ENCODE measurements around the gene KIAA0513.

The KIAA0513 gene, protein sequence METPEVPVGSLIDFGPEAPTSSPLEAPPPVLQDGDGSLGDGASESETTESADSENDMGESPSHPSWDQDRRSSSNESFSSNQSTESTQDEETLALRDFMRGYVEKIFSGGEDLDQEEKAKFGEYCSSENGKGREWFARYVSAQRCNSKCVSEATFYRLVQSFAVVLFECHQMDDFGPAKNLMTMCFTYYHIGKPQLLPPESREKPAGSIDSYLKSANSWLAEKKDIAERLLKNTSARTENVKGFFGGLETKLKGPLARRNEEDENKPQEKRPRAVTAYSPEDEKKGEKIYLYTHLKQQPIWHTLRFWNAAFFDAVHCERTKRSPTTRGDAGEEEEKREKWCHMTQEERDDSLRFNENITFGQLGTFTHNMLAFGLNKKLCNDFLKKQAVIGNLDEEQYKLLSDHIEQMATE

DNA sequence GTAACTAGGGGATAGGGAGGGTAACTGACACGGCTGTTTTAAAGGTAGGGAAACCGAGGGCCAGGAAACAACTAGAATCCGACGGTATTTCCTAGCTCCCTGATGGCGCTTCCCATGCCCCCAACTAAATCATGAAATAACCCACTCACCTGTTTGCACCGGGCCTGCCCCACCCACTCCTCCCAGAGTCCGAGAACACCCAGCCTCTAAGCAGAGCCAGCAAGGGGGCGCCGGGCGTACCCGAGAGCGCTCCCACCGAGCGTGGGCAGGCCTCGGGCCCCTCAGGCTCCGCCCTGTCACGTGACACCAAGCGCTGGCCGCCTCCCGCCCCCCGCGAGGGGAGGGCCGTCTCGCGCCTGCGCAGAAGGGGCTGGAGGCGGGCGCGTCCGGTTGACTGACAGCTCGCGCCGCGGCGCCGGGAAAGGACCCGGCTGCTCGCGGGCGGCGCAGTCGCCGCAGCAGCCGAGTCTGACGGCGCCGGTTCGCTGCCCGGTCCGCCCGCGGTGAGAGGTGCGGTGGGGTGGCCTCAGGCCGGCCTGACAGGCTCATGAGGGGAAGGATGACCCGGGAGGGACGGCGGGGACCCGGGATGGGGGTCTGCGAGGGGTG is at the start of gene KIAA0513:
Gene KIAA0513 (plus strand): TSS at position 447 of the 609 bp plus-strand sequence. CDS start 39,277 bp downstream, outside the sequence.
- DNase-seq = peak; percentile 79 to 85

DNA sequence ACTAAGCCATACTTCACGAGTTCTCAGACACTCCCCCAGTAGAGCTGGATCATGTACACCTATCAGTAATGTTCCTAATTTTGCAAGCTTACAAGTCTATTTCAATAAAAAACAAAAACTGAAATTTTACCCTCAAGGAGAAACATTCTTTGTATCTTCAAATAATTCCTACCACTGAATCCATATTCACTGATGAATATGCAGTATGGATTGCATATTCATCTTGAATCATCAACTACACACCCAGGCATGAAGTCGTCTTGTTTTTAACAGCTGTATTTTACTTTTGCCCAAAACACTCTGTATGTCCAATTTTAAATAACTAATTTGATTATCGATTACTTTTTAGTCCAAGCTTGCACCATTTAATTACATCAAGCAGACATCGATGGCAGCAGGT is 48.1 kb upstream of the KIAA0513 start:
- DNase-seq = no peak

DNA sequence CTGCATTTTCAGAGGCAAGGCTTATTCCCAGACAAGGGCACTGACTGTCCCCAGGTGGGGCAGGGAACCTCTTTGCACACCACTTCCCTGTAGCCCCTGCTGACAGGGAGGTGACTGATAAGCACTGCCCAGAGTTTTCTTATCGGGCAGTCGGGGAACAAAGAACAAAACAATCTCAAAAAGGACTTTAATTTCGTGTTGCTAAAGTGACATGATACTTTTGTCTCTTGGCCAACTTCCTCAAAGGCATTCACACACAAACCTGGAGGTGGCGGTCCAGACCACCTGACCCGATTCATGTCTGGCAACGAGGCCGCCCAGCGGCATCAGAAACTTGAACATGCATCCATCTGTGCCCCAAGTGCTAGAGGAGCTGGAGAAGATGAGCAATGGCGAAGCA is 45.2 kb upstream of the KIAA0513 start:
- DNase-seq = no peak

DNA sequence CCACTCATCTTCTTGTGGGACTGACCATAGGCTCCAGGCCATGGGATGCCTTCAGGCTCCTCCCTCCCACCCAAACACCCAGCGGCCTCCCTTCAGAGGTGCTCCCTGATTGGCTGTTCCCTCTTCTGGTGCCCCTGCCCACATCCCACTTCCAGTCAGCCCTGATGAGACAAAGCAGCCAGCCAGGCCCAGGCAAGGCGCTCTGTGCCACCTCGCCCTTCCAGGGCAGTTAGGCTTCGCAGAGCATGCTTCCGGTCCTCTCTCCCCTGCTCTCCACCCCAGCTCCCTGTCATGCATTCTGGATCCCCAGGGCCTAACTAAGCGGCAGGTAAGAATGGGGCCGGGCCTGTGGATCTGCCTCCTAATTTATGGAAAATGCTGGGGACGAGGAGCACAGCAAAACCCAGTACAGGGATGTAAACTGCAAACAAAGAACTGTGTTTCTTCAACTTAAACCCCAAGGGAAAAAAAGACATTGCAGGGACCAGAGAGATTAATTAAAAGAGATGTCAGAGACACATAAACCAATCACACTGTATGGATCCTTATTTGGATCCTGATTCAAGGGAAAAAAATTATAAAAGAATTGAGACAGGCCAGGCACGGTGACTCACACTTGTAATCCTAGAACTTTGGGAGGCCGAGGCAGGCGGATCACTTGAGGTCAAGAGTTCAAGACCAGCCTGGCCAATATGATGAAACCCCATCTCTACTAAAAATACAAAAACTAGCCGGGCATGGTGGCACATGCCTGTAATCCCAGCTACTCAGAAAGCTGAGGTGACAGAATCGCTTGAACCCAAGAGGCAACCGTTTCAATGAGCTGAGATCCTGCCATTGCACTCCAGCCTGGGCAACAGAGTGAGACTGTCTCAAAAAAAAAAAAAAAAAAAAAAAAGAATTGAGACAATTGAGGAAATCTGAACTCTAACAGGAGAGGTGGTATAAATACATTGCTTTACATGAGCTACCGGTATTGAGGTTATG is 42.2 kb upstream of the KIAA0513 start:
- DNase-seq = no peak

DNA sequence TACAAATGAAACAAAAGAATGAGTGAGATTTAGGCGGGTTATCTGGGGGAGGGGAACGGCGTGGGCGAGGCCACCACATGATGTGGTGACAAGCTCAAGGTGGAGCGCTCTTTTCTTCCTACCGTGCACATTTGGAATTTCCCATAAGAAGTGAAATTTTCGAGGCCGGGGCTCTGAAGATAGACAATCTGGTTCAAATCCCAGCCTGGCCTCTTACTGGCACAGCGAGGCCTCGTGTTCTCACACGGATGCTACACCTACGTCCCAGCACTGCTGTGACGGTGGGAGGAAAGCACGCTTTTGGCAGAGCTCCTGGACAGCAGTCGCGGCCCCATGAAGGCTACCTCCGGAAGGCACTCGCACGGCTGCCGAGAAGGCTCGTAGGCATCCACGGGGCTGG is 41.5 kb upstream of the KIAA0513 start:
- DNase-seq = no peak

DNA sequence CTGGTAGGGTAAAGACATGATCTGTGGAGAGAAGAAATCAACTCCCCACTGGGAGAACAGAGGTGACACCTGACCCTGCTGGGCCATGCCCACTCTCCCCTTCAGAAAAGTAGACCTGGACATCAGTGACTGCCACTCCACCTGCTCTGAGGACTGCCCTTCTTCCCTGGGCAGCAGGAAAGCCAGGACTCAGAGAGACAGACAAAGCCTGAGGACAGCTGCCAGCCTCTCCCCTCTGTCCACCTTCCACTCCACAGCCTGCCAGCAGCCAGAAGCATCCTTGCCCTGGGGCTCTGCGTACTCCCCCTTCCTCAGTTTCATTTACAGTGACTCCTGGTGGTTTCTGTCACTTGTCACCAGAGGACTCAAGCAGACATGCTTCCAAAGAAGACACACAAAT is 40.7 kb upstream of the KIAA0513 start:
- no peak for DNase-seq

DNA sequence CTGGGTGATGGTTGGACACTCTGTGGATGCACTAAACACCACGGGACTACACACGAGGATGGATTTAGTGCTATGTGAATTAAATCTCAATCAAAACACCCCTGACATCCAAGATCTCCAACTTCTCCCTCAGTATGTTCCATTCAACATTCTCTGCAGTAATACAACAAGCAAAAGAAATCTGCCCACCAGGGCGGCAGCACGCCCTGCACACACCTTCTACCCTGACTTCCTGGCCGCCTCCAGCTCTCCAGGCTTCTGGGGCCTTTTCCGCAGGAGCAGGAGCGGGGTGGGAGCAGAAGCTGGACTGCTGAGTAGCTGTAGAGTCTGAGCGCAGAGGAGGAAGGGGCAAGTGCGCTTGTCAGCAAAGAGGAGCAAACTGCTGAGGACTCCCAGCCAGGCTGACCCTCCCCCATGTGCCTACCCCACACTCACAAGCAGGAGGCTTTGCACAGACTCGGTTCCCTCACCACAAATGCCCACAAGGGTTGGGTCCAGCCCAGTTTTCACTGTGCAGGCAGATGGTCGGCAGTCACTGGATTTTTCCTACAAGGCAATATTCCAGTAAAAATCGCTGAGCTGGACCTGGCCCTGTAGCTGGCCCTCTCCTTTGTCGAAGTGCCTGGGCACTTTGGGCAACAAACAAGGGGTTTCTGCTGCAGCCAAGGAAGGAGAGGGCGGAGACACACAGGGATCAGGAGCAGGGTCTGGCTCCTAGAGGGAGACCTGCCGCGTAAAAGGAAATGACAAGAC is 39.1 kb upstream of the KIAA0513 start:
- DNase-seq = no peak

DNA sequence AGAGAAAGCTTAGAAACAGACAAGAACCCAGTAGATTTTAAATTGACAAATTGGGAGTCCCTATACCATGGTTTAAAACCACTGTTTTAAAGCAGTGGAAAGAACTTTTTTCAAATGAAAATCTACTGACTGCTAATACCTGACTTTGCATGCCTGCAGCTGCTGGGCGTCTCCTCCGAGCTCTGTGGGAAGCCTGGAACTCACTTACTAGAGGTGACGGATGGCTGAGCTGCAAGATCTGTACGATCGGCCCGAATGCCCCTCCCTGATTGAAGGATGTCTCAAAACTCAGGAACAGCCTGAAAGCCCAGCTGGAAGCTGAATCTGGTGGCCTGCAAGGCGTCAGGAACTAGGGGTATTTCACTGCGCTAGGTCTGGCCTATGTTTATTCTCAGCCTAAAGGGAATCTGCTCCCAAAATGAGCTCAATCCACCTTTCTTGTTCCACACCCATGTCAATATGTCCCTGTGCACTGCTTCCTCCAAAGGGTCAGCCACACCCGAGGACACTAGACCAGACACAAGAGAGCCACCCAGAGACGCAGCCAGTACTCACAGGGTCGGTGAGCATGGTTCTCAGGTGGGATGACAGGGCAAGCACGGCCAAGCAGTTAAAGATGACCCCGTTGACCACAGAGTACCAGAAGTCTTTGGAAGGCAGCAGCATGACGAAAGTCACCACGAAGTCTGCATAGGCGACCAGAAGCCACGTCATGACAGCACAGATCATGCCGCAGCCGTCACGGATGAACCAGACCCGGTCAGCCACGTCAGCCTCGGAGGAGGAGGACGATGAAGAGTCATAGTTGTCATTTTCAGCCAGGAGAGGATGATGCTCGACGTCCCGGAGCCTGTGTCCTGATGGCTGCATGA is 37.6 kb upstream of the KIAA0513 start:
- no peak for DNase-seq

DNA sequence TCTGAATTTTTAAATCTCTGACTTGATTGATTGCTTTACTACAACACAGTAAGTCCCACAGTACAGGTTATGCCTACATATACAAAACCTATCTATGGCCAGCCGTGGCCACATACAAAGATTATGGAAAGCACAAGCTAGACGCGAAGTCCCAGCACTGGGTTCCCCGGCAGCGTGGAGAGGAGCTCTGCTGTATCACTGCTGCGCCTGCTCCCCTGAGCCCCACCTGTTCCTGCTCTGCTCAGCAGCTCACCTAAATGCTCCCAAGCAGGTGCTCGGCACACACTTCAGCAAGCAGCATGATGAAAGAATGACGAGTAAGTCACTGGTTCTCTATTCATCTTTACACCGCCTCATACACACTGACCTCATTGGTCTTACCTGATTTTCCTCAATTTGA is 36.8 kb upstream of the KIAA0513 start:
- no peak for DNase-seq

DNA sequence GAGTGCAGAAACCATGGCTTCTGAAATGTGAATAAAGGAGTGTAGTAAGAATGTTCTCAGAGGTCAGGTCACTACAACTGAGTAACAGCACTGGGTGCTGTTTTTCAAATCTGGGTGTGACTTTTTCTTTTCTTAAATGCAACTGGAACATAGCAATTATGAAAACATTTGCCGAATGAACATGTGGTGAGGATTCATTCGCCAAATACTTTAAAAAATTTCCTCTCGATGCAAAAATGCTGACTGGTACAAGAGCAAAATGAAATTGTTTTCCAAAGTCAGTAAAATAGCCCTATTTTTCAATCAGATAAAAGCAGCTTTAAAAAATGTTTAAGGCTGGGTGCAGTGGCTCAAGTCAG is 34.9 kb upstream of the KIAA0513 start:
- no peak for DNase-seq

DNA sequence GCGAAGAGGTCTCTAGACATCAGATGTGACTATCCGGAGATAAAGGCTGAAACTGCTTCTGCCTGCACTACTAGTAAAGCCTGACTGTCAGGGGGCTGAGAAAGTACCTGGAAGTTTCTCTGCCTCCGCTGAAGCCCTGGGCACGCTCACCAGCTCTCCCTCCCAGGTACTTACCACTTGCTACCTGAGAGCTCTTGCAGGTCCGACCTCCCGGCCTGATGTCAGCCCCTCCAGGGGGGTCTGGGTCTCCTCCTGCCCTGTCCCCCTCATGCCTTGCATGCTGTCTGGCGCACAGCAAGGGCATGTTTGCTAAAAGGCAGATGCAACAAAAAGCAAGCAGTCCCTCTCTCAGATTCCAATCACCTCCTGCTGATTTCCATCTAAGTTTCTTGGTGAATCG is 33.7 kb upstream of the KIAA0513 start:
- DNase-seq = no peak

DNA sequence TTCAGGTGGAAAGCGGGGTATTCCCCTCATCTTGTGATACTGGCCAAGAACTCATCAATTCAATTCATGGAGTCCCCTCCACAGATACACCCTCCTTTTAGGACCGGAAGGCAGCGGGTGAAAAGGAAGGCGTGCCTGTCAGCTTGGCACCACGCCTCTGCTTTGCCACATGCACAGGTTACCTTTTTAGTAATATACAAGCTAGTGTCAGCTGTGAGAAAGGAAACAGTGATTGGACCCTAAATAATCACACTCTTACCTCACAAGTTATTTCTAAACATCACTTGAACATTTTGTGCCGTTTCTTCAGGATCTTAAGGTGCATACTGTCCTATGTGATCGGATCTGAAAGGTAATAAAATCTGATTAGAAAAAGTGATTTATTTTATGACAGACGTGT is 31.9 kb upstream of the KIAA0513 start:
- DNase-seq = no peak

DNA sequence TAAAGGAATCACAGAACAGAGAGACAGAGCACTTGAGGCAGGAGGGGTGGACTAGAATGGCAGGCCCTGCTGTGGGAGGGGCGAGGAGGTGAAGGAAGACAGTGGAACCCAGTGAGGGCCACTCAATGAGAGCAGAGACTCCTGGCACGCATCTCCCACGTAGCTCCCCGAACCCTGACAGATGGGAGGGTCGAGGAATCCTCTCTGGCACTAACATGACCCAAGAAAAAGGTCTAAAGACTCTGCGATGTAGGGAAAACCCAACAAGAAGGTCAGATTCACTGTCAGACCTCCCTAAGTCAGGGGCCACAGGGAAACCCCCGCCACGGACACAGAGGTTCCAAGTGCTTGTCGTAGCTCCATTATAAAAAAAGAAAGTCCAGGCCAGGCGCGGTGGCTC is 31.2 kb upstream of the KIAA0513 start:
- no peak for DNase-seq

DNA sequence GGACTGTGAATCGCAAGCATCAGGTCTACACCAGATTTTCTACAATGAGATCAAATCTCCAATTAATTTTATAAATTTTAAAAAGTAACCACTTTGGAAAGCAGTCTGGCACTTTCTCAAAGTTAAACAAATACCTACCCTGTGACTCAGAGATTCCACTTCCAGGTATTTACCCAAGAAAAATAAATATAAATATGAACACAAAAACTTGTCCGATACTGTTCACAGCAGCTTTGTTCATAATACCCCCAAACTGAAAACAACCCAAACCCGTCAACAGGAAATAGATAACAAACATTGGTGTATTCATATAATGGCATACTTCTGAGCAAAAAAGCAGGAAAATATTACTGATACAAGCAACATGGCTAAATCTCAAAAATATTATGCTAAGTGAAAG is 28.4 kb upstream of the KIAA0513 start:
- DNase-seq = no peak

DNA sequence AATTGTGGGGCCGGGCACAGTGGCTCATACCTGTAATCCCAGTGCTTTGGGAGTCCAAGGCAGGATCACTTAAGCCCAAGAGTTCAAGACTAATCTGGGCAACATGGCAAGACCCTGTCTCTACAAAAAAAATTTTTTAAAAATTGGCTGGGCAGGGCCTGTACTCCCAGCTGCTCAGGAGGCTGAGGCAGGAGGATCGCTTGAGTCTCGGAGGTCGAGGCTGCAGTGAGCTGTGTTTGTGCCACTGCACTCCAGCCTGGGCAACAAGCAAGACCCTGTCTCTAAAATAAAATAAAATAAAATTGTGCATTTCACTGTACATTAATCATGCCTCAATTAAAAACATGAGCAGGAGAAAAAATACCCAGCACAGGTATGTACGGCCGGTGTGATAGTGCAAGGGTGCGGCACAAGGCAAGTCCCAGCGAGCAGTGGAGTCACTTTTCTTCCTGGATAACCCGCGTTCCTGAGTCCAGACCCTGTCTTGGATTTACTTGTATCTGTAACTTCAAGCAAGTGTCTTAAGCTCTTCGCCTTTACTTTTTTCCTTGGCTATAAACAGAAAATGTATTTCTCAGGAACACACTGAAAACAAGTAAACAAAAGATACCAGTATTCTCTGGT is 27.6 kb upstream of the KIAA0513 start:
- no peak for DNase-seq

DNA sequence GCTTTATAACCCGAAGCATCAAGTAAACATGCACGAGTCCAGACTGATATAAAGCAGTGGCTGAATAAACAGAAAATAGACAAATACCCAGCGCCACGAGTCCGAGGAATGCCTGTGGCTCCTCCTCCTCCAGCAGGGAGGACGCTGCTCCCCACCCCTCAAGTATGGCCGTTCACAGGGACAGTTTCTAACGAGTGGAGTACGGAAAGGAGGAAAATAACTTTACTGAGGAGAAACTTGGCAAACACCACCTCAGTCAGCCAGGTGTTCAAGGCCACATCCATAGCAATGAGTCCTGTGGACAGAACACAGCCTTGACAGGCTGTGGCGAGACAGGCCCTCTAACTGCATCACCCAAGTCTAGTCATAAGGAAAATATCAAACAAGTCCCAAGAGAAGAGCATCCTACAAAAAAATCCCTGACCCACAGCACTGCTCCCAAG is 25.5 kb upstream of the KIAA0513 start:
- DNase-seq = no peak

DNA sequence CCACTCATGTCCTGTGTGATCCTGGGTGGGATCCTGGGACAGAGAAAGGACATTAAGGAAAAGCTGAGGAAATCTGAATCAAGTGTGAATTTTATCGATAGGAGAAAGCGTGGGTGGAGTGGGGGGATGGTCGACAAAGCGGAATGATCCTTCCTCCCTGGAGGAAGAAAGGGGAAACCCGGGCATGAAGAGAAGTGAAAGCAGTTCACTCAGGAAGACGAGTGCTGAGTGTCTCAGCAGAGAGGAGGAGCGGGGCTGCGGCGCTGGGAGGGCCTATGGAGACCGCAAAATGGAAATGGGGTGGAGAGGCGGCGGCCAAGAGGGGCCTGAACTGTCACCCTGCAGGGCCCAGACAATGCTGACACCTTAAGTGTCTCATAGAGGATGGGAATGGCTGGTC is 25.0 kb upstream of the KIAA0513 start:
- DNase-seq = no peak

DNA sequence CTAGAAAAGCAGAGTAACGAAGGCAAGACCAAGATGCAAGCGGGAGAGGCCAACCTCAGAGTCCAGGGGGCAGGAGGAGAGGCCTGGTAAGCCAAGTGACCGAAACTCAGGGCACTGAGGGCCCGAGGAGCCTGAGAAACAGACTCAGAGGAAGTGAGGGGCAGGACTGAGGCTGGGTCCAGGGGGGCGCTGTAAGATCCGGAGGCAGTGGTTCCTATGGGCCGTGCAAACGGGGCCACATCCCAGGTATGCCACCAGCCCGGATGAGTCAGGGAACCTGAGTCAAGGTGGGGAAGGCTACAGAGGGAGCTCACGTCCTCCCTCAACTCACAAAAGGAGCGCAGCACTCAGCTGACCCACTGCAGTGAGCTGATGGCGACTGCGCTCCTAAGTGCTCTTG is 24.5 kb upstream of the KIAA0513 start:
- no peak for DNase-seq

DNA sequence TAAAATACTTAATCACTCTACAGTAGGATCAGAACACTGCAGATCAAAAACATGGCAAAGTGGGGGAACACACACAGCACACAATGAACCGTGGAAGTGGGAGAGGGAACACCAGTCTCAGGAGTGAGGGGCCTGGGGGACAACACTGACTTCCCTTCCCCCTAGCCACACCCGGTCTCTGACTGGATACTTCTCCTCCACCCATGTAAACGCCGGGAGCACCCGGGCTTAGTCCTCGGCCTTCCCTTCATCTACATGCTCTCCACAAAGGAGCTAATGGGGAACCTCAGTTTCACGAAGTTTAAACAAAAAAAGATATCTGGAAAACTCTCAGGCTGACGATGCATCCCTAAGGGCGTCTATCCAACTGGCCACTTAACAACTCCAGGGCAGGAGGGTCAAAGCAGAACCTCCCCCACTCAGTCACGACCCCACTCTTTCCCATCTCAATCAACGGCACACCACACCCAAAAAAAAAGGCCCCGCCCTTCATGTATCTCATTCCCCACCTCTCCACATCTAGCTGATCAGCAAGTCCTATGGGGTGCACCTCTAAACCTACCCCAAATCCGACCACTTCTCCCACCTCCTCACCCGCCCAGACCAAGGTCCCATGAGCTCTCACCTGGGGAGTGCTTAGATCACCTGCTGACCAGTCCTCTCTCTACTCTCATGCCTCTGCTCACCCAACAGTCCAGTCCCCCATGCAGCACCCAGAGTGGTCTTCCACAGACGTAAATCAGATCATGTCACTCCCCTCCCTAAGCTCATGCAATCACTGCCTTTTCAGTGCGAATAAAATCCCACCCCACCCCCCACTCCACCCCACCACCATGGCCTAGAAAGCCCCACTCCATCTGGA is 23.6 kb upstream of the KIAA0513 start:
- no peak for DNase-seq

DNA sequence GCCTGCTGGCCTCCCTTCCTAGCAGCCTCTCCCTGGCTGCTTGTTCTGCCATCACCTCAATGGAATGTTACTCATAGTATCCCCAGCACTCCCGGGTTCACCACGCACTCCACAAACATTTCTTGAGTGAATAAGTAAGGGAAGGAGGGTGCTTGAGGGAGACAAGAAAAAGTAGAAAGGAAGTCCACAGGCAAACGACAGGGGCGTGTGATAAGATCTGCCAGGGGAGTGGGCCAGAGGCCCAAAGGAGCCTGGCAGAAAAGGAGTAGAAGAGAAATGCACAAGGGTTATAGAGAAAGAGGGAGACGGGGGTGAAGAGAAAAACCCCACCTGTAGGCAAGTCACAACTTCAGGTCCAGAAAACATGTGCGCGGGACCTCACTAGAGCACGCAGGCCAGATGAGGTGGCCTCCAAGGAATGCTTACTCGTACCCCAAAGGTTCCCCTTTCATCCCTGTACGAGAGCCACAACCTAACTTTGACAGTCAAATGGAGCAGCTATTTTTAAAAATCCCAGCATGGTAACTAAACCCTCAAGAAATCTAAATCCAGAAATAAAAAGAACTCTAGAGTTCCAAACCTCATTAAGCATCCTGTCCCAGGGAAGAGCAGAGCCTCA is 22.9 kb upstream of the KIAA0513 start:
- DNase-seq = no peak
